ENCODE data around the gene ZNF563.

- TF ChIP-seq CTCF (conservative IDR thresholded peaks at IDR 0.05; ENCODE audit: low read depth, low read length) (no peak), EZH2 (IDR thresholded peaks at IDR 0.05; ENCODE audit: low read length, unreplicated experiment) (no peak)
Measured at GRCh38 chr19:12270854-12271253, 62.6 kb downstream of the ZNF563 start.

All from PC-3 (cell line).